Myometrial cell (primary cell): ENCODE results near the gene TP53. TPM values are rescaled to one million over a fixed set of nuclear protein-coding genes. Genes with fewer than 3 reads are reported as not detected.

Experiments used
- total RNA-seq: library from RNA; depleted of rRNA; stranded (reverse); fragments of >200 nt; gene quantifications from 2 replicates; pipeline ENCODE4 v1.2.3, GENCODE V29; 2015

The TP53 gene
- total RNA-seq: 33.0 and 41.8 TPM in 2 replicates

DNA sequence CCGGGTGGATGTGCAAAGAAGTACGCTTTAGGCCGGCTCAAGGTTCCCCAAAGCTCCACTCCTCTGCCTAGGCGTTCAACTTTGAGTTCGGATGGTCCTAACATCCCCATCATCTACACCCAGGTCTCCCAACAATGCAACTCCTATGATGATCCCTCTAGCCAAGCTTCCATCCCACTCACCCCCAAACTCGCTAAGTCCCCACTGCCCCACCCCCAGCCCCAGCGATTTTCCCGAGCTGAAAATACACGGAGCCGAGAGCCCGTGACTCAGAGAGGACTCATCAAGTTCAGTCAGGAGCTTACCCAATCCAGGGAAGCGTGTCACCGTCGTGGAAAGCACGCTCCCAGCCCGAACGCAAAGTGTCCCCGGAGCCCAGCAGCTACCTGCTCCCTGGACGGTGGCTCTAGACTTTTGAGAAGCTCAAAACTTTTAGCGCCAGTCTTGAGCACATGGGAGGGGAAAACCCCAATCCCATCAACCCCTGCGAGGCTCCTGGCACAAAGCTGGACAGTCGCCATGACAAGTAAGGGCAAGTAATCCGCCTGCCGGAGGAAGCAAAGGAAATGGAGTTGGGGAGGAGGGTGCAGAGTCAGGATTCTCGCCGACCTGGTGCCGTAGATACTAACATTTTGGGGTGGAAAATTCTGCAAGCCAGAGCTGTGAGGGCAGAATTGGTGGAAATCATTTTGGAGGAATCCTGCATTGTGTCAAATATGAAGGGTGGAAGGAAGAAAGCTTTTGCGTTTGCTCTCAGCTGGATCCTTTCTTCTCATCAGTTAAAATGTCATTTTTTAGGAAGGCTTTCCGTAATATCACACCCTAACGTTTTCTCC, at the start of gene TP53:
Gene TP53, minus strand, starts transcription at position 419 of the 836 bp plus-strand sequence. CDS start 10,896 bp downstream, outside the sequence.

GRCh38 chr17:7716901-7717755, 29.8 kb upstream of the TP53 start, which contains the start of gene DNAH2:
TSS of gene DNAH2 (plus strand) at chr17:7717744. CDS start at chr17:7719735, 1,991 bp downstream.

GRCh38 chr17:7704601-7705268, 17.4 kb upstream of the TP53 start, which contains the start of gene EFNB3:
TSS of gene EFNB3 (plus strand) at chr17:7705202. CDS start at chr17:7705599, 397 bp downstream.

DNA sequence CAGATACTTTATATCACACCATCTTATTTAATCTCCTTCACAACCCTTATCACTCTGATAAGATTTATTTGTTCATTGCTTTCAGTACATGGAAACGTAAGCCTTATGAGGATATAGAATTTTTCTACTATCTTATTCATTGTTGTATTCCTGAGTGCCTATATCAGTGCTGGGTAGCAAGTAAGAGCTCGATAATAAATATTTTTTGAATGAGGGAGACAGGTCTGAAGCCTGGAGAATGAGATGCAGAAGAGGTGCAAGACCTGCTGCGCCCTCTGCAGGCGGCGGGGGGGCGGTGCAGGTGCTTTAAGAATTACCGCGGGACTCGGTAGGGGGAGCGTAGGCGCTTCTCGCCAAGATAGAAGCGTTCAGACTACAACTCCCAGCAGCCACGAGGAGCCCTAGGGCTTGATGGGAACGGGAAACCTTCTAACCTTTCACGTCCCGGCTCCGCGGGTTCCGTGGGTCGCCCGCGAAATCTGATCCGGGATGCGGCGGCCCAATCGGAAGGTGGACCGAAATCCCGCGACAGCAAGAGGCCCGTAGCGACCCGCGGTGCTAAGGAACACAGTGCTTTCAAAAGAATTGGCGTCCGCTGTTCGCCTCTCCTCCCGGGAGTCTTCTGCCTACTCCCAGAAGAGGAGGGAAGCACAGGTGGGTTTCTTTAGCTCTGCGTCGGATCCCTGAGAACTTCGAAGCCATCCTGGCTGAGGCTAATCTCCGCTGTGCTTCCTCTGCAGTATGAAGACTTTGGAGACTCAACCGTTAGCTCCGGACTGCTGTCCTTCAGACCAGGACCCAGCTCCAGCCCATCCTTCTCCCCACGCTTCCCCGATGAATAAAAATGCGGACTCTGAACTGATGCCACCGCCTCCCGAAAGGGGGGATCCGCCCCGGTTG, 868 bp upstream of the TP53 start, which contains the start of gene WRAP53:
Gene WRAP53, plus strand, starts transcription at position 570 of the 900 bp plus-strand sequence. Its CDS starts 172 bp downstream, at position 742.

DNA sequence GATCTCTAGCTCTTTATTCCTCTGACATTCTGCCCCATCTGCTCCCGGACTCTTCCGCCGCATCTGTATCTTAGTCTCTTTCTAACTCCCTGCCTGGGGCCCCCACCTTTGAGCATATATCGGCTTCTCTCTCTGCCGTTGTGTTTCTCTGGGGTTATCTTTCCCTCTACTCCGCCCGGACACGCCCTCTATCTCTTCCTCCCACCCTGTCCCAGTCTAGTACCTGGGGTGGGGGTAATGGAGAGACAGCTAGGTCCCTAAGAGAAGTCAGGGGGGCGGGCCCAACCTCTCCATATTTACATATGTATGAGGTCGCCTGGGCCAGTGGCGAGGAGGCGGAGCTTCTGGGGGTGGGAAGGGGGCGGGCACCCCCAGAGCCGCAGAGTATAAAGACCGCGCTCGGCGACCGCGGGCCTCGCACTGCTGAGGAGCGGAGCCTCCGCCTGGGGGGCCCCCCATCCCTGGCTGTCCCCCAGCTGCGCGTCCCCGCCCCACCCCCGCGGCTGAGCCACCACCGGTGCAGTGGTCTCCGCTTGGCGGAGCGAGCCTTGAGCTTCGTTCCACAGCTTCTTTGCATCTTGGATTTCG, 36.7 kb downstream of the TP53 start, which contains the start of gene ATP1B2:
Gene ATP1B2, plus strand, starts transcription at position 418 of the 588 bp plus-strand sequence. CDS start 593 bp downstream, outside the sequence.

GRCh38 chr17:7629939-7630571, 57.2 kb downstream of the TP53 start, which contains the start of gene SHBG:
TSS of gene SHBG (plus strand) at chr17:7630135. CDS start at chr17:7630173, 38 bp downstream.

GRCh38 chr17:7627250-7628121, 59.8 kb downstream of the TP53 start, which contains the start of gene SAT2:
TSS of gene SAT2 (minus strand) at chr17:7627821. CDS start at chr17:7627635, 186 bp downstream.

Other genes starting within 250 kb of the TP53 start
- gene FGF11, start 248.0 kb downstream of the TP53 start, total RNA-seq: 0.29 and 1.1 TPM in 2 replicates
- gene CHRNB1, start 242.4 kb downstream of the TP53 start, total RNA-seq: 3.5 and 7.1 TPM in 2 replicates
- gene ZBTB4, start 207.9 kb downstream of the TP53 start, total RNA-seq: 23.2 and 24.2 TPM in 2 replicates
- not detected in 2 replicates for gene SLC35G6, start 206.0 kb downstream of the TP53 start, total RNA-seq
- 44.7 and 56.2 TPM in 2 replicates for gene POLR2A, start 203.1 kb downstream of the TP53 start, total RNA-seq
- 30.6 and 36.5 TPM in 2 replicates for gene TNFSF12, start 138.4 kb downstream of the TP53 start, total RNA-seq
- gene TNFSF13, start 128.7 kb downstream of the TP53 start, total RNA-seq: 0.53 and 6.1 TPM in 2 replicates
- 71.2 and 76.1 TPM in 2 replicates for gene SENP3, start 125.6 kb downstream of the TP53 start, total RNA-seq
- 47.6 and 49.6 TPM in 2 replicates for gene CD68, start 107.9 kb downstream of the TP53 start, total RNA-seq
- 280 and 394 TPM in 2 replicates for gene MPDU1, start 103.6 kb downstream of the TP53 start, total RNA-seq
- gene SOX15, start 97.4 kb downstream of the TP53 start, total RNA-seq: 2.5 TPM in 1 of 2 replicates, not detected in the other
- gene FXR2, start 72.6 kb downstream of the TP53 start, total RNA-seq: 38.8 and 64.9 TPM in 2 replicates
- gene SAT2, start 59.7 kb downstream of the TP53 start, total RNA-seq: 43.4 and 46.1 TPM in 2 replicates
- gene SHBG, start 57.4 kb downstream of the TP53 start, total RNA-seq: 11.8 TPM in 1 of 2 replicates, not detected in the other
- not detected in 2 replicates for gene ATP1B2, start 36.6 kb downstream of the TP53 start, total RNA-seq
- gene WRAP53, start 987 bp upstream of the TP53 start, total RNA-seq: 16.7 and 18.8 TPM in 2 replicates
- gene EFNB3, start 17.7 kb upstream of the TP53 start, total RNA-seq: 0.18 TPM in 1 of 2 replicates, not detected in the other
- 0.18 and 0.29 TPM in 2 replicates for gene DNAH2, start 30.3 kb upstream of the TP53 start, total RNA-seq
- 0.86 and 0.89 TPM in 2 replicates for gene KDM6B, start 146.7 kb upstream of the TP53 start, total RNA-seq
- gene TMEM88, start 167.6 kb upstream of the TP53 start, total RNA-seq: 0.18 TPM in 1 of 2 replicates, not detected in the other
- 118 and 152 TPM in 2 replicates for gene NAA38, start 170.1 kb upstream of the TP53 start, total RNA-seq
- gene CYB5D1, start 170.5 kb upstream of the TP53 start, total RNA-seq: 4.3 and 11.3 TPM in 2 replicates
- gene CHD3, start 201.3 kb upstream of the TP53 start, total RNA-seq: 76.4 and 84.2 TPM in 2 replicates
- gene RNF227, start 228.8 kb upstream of the TP53 start, total RNA-seq: 3.5 and 29.2 TPM in 2 replicates
- gene KCNAB3, start 242.4 kb upstream of the TP53 start, total RNA-seq: 0.58 and 1.2 TPM in 2 replicates
- gene TRAPPC1, start 244.5 kb upstream of the TP53 start, total RNA-seq: 68.6 and 81.5 TPM in 2 replicates
- 30.3 and 35.7 TPM in 2 replicates for gene CNTROB, start 244.7 kb upstream of the TP53 start, total RNA-seq